GM18861 (cell line): Measurements from ENCODE around the gene WNT6.

Source experiments
- ATAC-seq: cut with Tn5 transposase; IDR thresholded peaks from one replicate; pipeline ENCODE4 v1.9.1; 2021; ENCODE audit not compliant: unreplicated experiment

The WNT6 gene

GRCh38 chr2:218892693-218893348 lies 33.2 kb downstream of the WNT6 start:
- peak; percentile 47 for ATAC-seq

- no peak for ATAC-seq
Observed at GRCh38 chr2:218893349-218894150, 33.9 kb downstream of the WNT6 start.

GRCh38 chr2:218894151-218894879 lies 34.7 kb downstream of the WNT6 start:
- no peak for ATAC-seq

- no peak for ATAC-seq
Observed at GRCh38 chr2:218894880-218895157, 35.2 kb downstream of the WNT6 start.

GRCh38 chr2:218895326-218895725 lies 35.7 kb downstream of the WNT6 start:
- no peak for ATAC-seq

GRCh38 chr2:218895759-218896500 lies 36.3 kb downstream of the WNT6 start:
- ATAC-seq = no peak

GRCh38 chr2:218896501-218897393 lies 37.1 kb downstream of the WNT6 start:
- ATAC-seq = peak; percentile 34

- ATAC-seq = no peak
Observed at GRCh38 chr2:218897394-218898108, 37.9 kb downstream of the WNT6 start.

- peak; percentile 33 for ATAC-seq
Observed at GRCh38 chr2:218898109-218898878, 38.7 kb downstream of the WNT6 start.

GRCh38 chr2:218899147-218899546 lies 39.5 kb downstream of the WNT6 start:
- ATAC-seq = no peak

- ATAC-seq = no peak
Observed at GRCh38 chr2:218902427-218902826, 42.8 kb downstream of the WNT6 start.

GRCh38 chr2:218904176-218904575 lies 44.6 kb downstream of the WNT6 start:
- ATAC-seq = no peak

- ATAC-seq = peak; percentile 73
Observed at GRCh38 chr2:218908721-218909619, 49.4 kb downstream of the WNT6 start.

GRCh38 chr2:218910741-218911140 lies 51.1 kb downstream of the WNT6 start:
- no peak for ATAC-seq

- no peak for ATAC-seq
Observed at GRCh38 chr2:218920504-218920903, 60.9 kb downstream of the WNT6 start.
